MM.1S (cell line): ENCODE measurements around the gene FBXL5.

Experiments
- DNase-seq: peaks from one replicate; pipeline ENCODE4 v3.0.0-alpha.2; 2015
- H2AFZ ChIP-seq: fragments of 300-600 bp; sonication (generic); 2 replicates; pipeline ENCODE4 v1.6.0; 2016; ENCODE audit warnings: antibody characterized with exemption, low read length
- H3F3A ChIP-seq: fragments of 300-600 bp; sonication (generic); 2 replicates; pipeline ENCODE4 v1.6.1; 2016; ENCODE audit warnings: mild to moderate bottlenecking, antibody characterized with exemption, low read length, moderate library complexity, mixed read lengths; ENCODE audit not compliant: insufficient read depth
- H3K27ac ChIP-seq: fragments of 300-600 bp; sonication (generic); 2 replicates; pipeline ENCODE4 v1.5.1; 2016; ENCODE audit warnings: mild to moderate bottlenecking, low read length
- H3K27me3 ChIP-seq: fragments of 300-600 bp; sonication (generic); replicated peaks from 2 replicates; pipeline ENCODE4 v1.6.0; 2016; ENCODE audit warnings: low read length; ENCODE audit not compliant: insufficient read depth
- H3K36me3 ChIP-seq: fragments of 300-600 bp; sonication (generic); replicated peaks from 2 replicates; pipeline ENCODE4 v1.6.1; 2016; ENCODE audit warnings: mild to moderate bottlenecking, low read length, mixed read lengths; ENCODE audit not compliant: insufficient read depth
- H3K4me1 ChIP-seq: fragments of 300-600 bp; sonication (generic); 2 replicates; pipeline ENCODE4 v1.6.1; 2016; ENCODE audit warnings: low read length, mixed read lengths
- H3K4me2 ChIP-seq: fragments of 300-600 bp; sonication (generic); 2 replicates; pipeline ENCODE4 v1.6.0; 2016; ENCODE audit warnings: low read depth, low read length
- H3K4me3 ChIP-seq: fragments of 300-600 bp; sonication (generic); 2 replicates; pipeline ENCODE4 v1.5.1; 2016; ENCODE audit warnings: low read length, mixed read lengths
- H3K79me2 ChIP-seq: fragments of 300-600 bp; sonication (generic); 2 replicates; pipeline ENCODE4 v1.6.1; 2016; ENCODE audit warnings: mixed run types, low read length, mixed read lengths
- H3K9ac ChIP-seq: fragments of 300-600 bp; sonication (generic); 2 replicates; pipeline ENCODE4 v1.6.1; 2016; ENCODE audit warnings: low read length, mixed read lengths
- H3K9me2 ChIP-seq: fragments of 300-600 bp; sonication (generic); replicated peaks from 2 replicates; pipeline ENCODE4 v1.6.1; 2016; ENCODE audit warnings: mild to moderate bottlenecking, low read length, mixed read lengths; ENCODE audit not compliant: insufficient read depth
- H3K9me3 ChIP-seq: fragments of 300-600 bp; sonication (generic); replicated peaks from 2 replicates; pipeline ENCODE4 v1.6.1; 2016; ENCODE audit warnings: mild to moderate bottlenecking, low read length, mixed read lengths; ENCODE audit not compliant: insufficient read depth
- H4K20me1 ChIP-seq: fragments of 300-600 bp; sonication (generic); 2 replicates; pipeline ENCODE4 v1.6.1; 2016; ENCODE audit warnings: mild to moderate bottlenecking, low read length, moderate library complexity, mixed read lengths; ENCODE audit not compliant: insufficient read depth
- EZH2 ChIP-seq: fragments of 300-600 bp; sonication (generic); optimal IDR thresholded peaks from 2 replicates; pipeline ENCODE3; 2017; ENCODE audit warnings: low read depth, mild to moderate bottlenecking, antibody characterized with exemption, low read length, mixed read lengths
- EZH2phosphoT487 ChIP-seq: fragments of 300-600 bp; sonication (generic); IDR thresholded peaks from 2 replicates; pipeline ENCODE4 v1.6.1; 2018; ENCODE audit warnings: antibody characterized with exemption, low read length
- TF ChIP-seq, protein P1 (sequence below): fragments of 300-600 bp; sonication (generic); IDR thresholded peaks from 2 replicates; pipeline ENCODE4 v1.5.1; 2016; ENCODE audit warnings: antibody characterized with exemption, low read length, mixed read lengths

FBXL5 gene

DNA sequence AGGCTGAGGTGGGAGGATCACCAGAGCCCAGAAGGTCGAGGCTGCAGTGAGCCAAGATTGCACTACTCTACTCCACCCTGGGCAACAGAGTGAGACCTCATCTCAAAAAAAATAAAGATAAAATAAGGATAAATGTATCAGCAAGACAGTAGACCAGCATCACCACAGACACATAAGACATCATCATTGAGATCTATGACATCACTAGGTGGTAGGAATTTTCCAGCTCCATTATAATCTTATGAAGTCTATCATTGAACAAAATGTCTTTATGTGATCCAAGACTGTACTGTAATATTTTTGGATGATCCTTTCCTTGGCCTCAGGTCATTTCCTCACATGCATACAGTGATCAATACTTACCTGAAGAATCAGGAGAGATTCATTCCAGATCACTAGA is 18.2 kb upstream of the FBXL5 start:
- Histone ChIP-seq H3K79me2 (peaks cover 12% of the 10 kb centered on the region), H3K27ac (no peak overlapping the region), H4K20me1 (no peaks in the 10 kb centered on the region), H2AFZ (no peak overlapping the region), H3K4me1 (no peaks in the 10 kb centered on the region), H3K36me3 (no peaks in the 10 kb centered on the region), H3K9ac (no peak overlapping the region), H3F3A (0 out of 2 replicates have a peak, but pooled peaks cover 2% of the 10 kb centered on the region), H3K27me3 (no peaks in the 10 kb centered on the region), H3K9me3 (no peaks in the 10 kb centered on the region), H3K9me2 (no peaks in the 10 kb centered on the region), H3K4me2 (no peak overlapping the region), H3K4me3 (no peak overlapping the region)
- no peak for DNase-seq
- TF ChIP-seq EZH2phosphoT487 (no peak), EZH2 (no peak)
- TF ChIP-seq, protein P1, sequence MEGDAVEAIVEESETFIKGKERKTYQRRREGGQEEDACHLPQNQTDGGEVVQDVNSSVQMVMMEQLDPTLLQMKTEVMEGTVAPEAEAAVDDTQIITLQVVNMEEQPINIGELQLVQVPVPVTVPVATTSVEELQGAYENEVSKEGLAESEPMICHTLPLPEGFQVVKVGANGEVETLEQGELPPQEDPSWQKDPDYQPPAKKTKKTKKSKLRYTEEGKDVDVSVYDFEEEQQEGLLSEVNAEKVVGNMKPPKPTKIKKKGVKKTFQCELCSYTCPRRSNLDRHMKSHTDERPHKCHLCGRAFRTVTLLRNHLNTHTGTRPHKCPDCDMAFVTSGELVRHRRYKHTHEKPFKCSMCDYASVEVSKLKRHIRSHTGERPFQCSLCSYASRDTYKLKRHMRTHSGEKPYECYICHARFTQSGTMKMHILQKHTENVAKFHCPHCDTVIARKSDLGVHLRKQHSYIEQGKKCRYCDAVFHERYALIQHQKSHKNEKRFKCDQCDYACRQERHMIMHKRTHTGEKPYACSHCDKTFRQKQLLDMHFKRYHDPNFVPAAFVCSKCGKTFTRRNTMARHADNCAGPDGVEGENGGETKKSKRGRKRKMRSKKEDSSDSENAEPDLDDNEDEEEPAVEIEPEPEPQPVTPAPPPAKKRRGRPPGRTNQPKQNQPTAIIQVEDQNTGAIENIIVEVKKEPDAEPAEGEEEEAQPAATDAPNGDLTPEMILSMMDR, result no peak

DNA sequence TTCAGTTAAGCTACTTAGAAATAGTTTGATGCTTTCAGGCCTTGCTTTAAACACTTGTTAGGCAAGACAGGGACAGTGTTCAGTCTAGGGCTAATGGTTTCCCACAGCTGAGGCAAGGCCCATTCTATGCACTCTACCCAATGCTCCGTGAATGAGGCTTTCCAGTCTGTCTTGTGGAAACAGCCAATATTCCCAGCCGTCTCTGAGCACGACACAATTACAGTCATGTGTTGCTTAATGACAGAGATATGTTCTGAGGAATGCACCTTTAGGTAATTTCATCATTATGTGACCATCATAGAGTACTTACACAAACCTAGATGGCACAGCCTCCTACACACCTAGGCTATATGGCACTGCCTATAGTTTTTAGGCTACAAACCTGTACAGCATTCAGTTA is 16.9 kb upstream of the FBXL5 start:
- TF ChIP-seq EZH2phosphoT487 (no peak), EZH2 (no peak)
- TF ChIP-seq, protein P1, result no peak
- no peak overlapping the region for H3K4me2 ChIP-seq
- no peak overlapping the region for H3K27ac ChIP-seq
- no peaks in the 10 kb centered on the region for H3K4me1 ChIP-seq
- peaks cover 6% of the 10 kb centered on the region; the same call in 1 of the 2 replicates for H3K79me2 ChIP-seq
- H3K9ac ChIP-seq, result no peak overlapping the region
- 0 out of 2 replicates have a peak, but pooled peaks cover 2% of the 10 kb centered on the region for H3F3A ChIP-seq
- no peak overlapping the region for H2AFZ ChIP-seq
- no peak overlapping the region for H3K4me3 ChIP-seq
- no peaks in the 10 kb centered on the region for H3K36me3 ChIP-seq
- H3K27me3 ChIP-seq, result no peaks in the 10 kb centered on the region
- DNase-seq, result no peak
- H3K9me2 ChIP-seq, result no peaks in the 10 kb centered on the region
- H3K9me3 ChIP-seq, result no peaks in the 10 kb centered on the region
- no peaks in the 10 kb centered on the region for H4K20me1 ChIP-seq

DNA sequence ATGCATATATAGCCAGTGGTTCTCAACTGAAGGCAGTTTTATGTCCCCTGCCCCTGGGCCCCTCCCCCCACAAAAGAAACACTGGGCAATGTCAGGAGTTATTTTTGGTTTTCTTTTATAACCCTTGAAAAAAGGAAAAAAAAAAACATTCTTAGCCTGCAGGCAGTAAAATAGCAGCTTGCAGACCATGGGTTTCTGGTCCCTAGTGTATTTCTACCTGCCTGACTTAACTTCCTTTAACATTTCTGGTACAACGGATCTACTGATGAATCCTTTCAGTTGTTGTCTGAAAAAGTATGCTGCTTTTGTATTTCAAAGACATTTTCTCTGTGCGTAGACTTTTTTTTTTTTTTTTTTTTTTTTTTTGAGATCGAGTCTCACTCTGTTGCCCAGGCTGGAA is 15.4 kb upstream of the FBXL5 start:
- no peak overlapping the region for H2AFZ ChIP-seq

More for the DNA sequence above, 15.4 kb upstream of the FBXL5 start:
- H3K79me2 ChIP-seq, result no peaks in the 10 kb centered on the region; the same call in 1 of the 2 replicates
- H3K4me1 ChIP-seq, result peaks cover 7% of the 10 kb centered on the region
- TF ChIP-seq, protein P1, result no peak
- TF ChIP-seq EZH2phosphoT487 (no peak), EZH2 (no peak)
- no peaks in the 10 kb centered on the region for H3K9me2 ChIP-seq
- no peak overlapping the region for H3K27ac ChIP-seq
- no peak overlapping the region for H3K9ac ChIP-seq
- no peaks in the 10 kb centered on the region for H4K20me1 ChIP-seq
- no peaks in the 10 kb centered on the region for H3K36me3 ChIP-seq
- DNase-seq, result no peak
- no peaks in the 10 kb centered on the region for H3F3A ChIP-seq
- H3K4me2 ChIP-seq, result no peak overlapping the region
- H3K9me3 ChIP-seq, result no peaks in the 10 kb centered on the region
- H3K4me3 ChIP-seq, result no peak overlapping the region
- no peaks in the 10 kb centered on the region for H3K27me3 ChIP-seq
